Heart left ventricle (tissue), 16 donors: ENCODE measurements around the gene AFAP1. TPM values are rescaled to one million over a fixed set of nuclear protein-coding genes. Genes with fewer than 3 reads are reported as not detected.

Source experiments
- ATAC-seq, 4 donors: fragments of 200-7000 bp; cut with Tn5 transposase; one replicate each; pipeline ENCODE4 v1.9.1; 2020 to 2022; ENCODE audit warnings: moderate library complexity in 4 of 4, mild to moderate bottlenecking in 3 of 4, moderate number of reproducible peaks in 1 of 4
- DNase-seq, 5 donors: peaks; one replicate each; pipeline ENCODE4 v3.0.0-alpha.2; 2020
- H3K27ac ChIP-seq, 12 donors: fragments of 200-600 bp; sonication (generic) in 4 of 12; one replicate each; pipeline versions ENCODE4 v1.5.0 to v1.8.0; 2016 to 2022; ENCODE audit warnings: mild to moderate bottlenecking in 2 of 12
- H3K27me3 ChIP-seq, 9 donors: fragments of 200-600 bp; sonication (generic) in 2 of 9; one replicate each; pipeline versions ENCODE4 v1.5.1 to v1.8.0; 2016 to 2022; ENCODE audit warnings: mild to moderate bottlenecking in 3 of 9
- H3K36me3 ChIP-seq, 9 donors: fragments of 200-600 bp; sonication (generic) in 2 of 9; one replicate each; pipeline versions ENCODE4 v1.5.0 to v1.8.0; 2018 to 2022; ENCODE audit warnings: mild to moderate bottlenecking in 2 of 9
- H3K4me1 ChIP-seq, 12 donors: fragments of 200-600 bp; sonication (generic) in 4 of 12; one replicate each; pipeline versions ENCODE4 v1.5.0 to v1.8.0; 2016 to 2022; ENCODE audit warnings: mild to moderate bottlenecking in 3 of 12
- H3K4me3 ChIP-seq, 12 donors: fragments of 200-600 bp; sonication (generic) in 4 of 12; one replicate each; pipeline versions ENCODE4 v1.5.0 to v1.8.0; 2017 to 2022; ENCODE audit warnings: mild to moderate bottlenecking in 9 of 12, moderate library complexity in 4 of 12
- H3K9me3 ChIP-seq, 12 donors: fragments of 200-600 bp; sonication (generic) in 4 of 12; one replicate each; pipeline versions ENCODE4 v1.5.0 to v1.8.0; 2016 to 2022; ENCODE audit warnings: mild to moderate bottlenecking in 1 of 12
- CTCF ChIP-seq, 12 donors: fragments of 200-600 bp; sonication (generic) in 4 of 12; IDR thresholded peaks; one replicate each; pipeline versions ENCODE4 v1.5.0 to v1.8.0; 2018 to 2022; ENCODE audit warnings: antibody characterized with exemption in 12 of 12, mild to moderate bottlenecking in 5 of 12
- POLR2A ChIP-seq, 2 donors: fragments of 450-650 bp; IDR thresholded peaks; one replicate each; pipeline ENCODE4 v1.6.1; 2017; ENCODE audit warnings: antibody characterized with exemption in 2 of 2, mild to moderate bottlenecking in 2 of 2, moderate library complexity in 2 of 2
- WGBS, 4 donors: extraction: QIAGEN DNeasy Blood & Tissue Kit in 2 of 4; methylation state at CpG; one replicate each; pipeline versions ENCODE4 v1.1.5 to v1.1.7; 2013 to 2018; 5-methylcytosine and 5-hydroxymethylcytosine counted together
- intact Hi-C, 10 donors: fragments of 100-400 bp; cut with DNase I; formaldehyde crosslinking; loops; one replicate each; pipeline versions ENCODE4 v1.11.1 to v1.14.2; 2022
- polyA plus RNA-seq, 2 donors: library from polyadenylated mRNA; stranded (reverse); fragments of 200-250 nt; gene quantifications; one replicate each; pipeline ENCODE4 v1.2.3, GENCODE V29; 2013
- total RNA-seq, 9 donors: library from RNA; depleted of rRNA in 2 of 9; stranded (reverse); fragments of >200 nt in 2 of 9; fragmentation: NEBNext Ultra II Directional in 3 of 9; extraction: Animal tissue kit (Norgen Biotek cat#: 25700) in 3 of 9; gene quantifications; one replicate each; pipeline versions ENCODE4 v1.1.0 to v1.2.4, GENCODE V29; 2016 to 2023
- donor health status: ischemic (EF 13 %, LVEDD 7.1; RV severe dilation, severe dysfunction).
- donor health status: healthy with polysubstance abuse.
- donor health status: DM: no; HTN: yes; CAD: no.
- donor health status: DM: no; HTN: no; CAD: no.
- donor health status: ischemic (EF 25% LVEDD 6.9; RV normal size, moderate dysfunction).
- donor health status: ischemic (EF 25% LVEDD 5.7; RV mildly dilated, moderate dysfunction).
- donor health status: healthy.
- donor health status: DM: yes; HTN: yes; CAD: no.
- donor health status: ischemic (EF 35%, LVEDD 5.7; RV mildly dilated, moderate dysfunction).
- donor health status: nonischemic (EF 11% LVEDD 7.7; RV severe dilation, severe dysfunction).
- donor health status: DM: yes; HTN: yes; CAD: no.
- donor health status: PGD.
- donor health status: ischemic (EF 29% LVEDD 5.4; RV normal size, mild dysfunction).
- donor health status: nonischemic (EF 23%, LVEDD 6.1; RV moderate dilation, normal function).

The AFAP1 gene
- total and polyA plus RNA-seq, 11 donors: 2.0 to 18.0 (median 7.0) TPM

- H3K27me3 ChIP-seq: no peaks in the 10 kb centered on the region
- ATAC-seq: no peak
- H3K4me3 ChIP-seq: no peak overlapping the region
These were observed 184.1 kb downstream of the AFAP1 start for GRCh38 chr4:7755561-7755960.

GRCh38 chr4:7754565-7755262 lies 184.9 kb downstream of the AFAP1 start:
- intact Hi-C loops: no loop called here
- no peaks in the 10 kb centered on the region for H3K27me3 ChIP-seq
- no peak overlapping the region for H3K27ac ChIP-seq
- ATAC-seq: peak in 1 of 4 donors; percentile 10
- no peak overlapping the region for H3K4me3 ChIP-seq
- no peaks in the 10 kb centered on the region for H3K36me3 ChIP-seq
- peaks cover 0 to 25% (median 10%) of the 10 kb centered on the region in 12 donors for H3K4me1 ChIP-seq
- TF ChIP-seq CTCF (IDR thresholded peaks at IDR 0.05) (no peak), POLR2A (IDR thresholded peaks at IDR 0.05) (no peak)
- DNase-seq: peak in 1 of 5 donors; percentile 48
- 88 to 92% (median 89%) methylated on average over 21 of the region's 21 CpGs for WGBS, 4 donors
- no peaks in the 10 kb centered on the region for H3K9me3 ChIP-seq

More at GRCh38 chr4:7755561-7755960, 184.1 kb downstream of the AFAP1 start:
- Histone ChIP-seq H3K4me1 (peaks cover 0 to 25% (median 10%) of the 10 kb centered on the region in 12 donors), H3K36me3 (peaks cover 0 to 7% (median 0%) of the 10 kb centered on the region in 9 donors), H3K9me3 (no peaks in the 10 kb centered on the region), H3K27ac (no peak overlapping the region)
- 86 to 92% (median 88%) methylated on average over 13 to 16 of the region's 16 CpGs for WGBS, 4 donors
- intact Hi-C loops: no loop called here
- no peak for TF ChIP-seq CTCF (IDR thresholded peaks at IDR 0.05)
- TF ChIP-seq POLR2A (IDR thresholded peaks at IDR 0.05): no peak
- peak in 1 of 5 donors; percentile 61 for DNase-seq

GRCh38 chr4:7753931-7754465 lies 185.7 kb downstream of the AFAP1 start:
- H3K27ac ChIP-seq: no peak overlapping the region
- H3K4me3 ChIP-seq: no peak overlapping the region
- no peaks in the 10 kb centered on the region for H3K36me3 ChIP-seq
- DNase-seq (peak in 1 of 5 donors; percentile 42), ATAC-seq (no peak)
- TF ChIP-seq CTCF (IDR thresholded peaks at IDR 0.05) (no peak), POLR2A (IDR thresholded peaks at IDR 0.05) (no peak)
- H3K4me1 ChIP-seq: peaks cover 0 to 20% (median 10%) of the 10 kb centered on the region in 12 donors
- 81 to 91% (median 87%) methylated on average over 15 of the region's 15 CpGs for WGBS, 4 donors
- no peaks in the 10 kb centered on the region for H3K9me3 ChIP-seq
- no peaks in the 10 kb centered on the region for H3K27me3 ChIP-seq
- intact Hi-C loops: no loop called here

GRCh38 chr4:7753271-7753670 lies 186.4 kb downstream of the AFAP1 start:
- ATAC-seq (no peak), DNase-seq (peak in 1 of 5 donors; percentile 48)
- Histone ChIP-seq H3K36me3 (no peaks in the 10 kb centered on the region), H3K27ac (no peak overlapping the region), H3K9me3 (no peaks in the 10 kb centered on the region), H3K4me3 (no peak overlapping the region), H3K27me3 (no peaks in the 10 kb centered on the region), H3K4me1 (peaks cover 0 to 15% (median 7%) of the 10 kb centered on the region in 12 donors)
- intact Hi-C loops: no loop called here
- 65 to 79% (median 76%) methylated on average over 15 of the region's 15 CpGs for WGBS, 4 donors
- TF ChIP-seq POLR2A (IDR thresholded peaks at IDR 0.05) (no peak), CTCF (IDR thresholded peaks at IDR 0.05) (no peak)
